ENCODE data around the gene LIPE.

The LIPE gene

DNA sequence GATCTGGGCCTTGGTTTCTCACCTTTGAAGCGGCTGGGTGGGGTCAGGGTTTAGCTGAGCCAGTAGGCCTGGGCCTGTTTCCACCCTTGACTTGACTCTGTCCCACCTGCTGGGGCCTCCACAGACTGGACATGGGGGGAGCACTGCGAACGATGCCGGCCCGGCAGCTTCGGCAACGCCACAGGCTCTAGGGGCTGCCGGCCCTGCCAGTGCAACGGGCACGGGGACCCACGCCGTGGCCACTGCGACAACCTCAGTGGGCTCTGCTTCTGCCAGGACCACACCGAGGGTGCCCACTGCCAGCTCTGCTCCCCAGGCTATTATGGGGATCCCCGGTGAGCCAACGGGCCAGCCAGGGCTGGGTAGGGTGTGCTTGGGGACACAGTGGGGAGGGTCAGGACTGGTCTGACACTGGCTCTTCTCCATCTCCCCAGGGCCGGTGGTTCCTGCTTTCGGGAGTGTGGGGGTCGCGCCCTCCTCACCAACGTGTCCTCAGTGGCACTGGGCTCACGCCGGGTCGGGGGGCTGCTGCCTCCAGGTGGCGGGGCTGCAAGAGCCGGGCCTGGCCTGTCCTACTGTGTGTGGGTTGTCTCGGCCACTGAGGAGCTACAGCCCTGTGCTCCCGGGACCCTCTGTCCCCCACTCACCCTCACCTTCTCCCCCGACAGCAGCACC is 73.7 kb downstream of the LIPE start:
- no peak for DNase-seq (ENCODE audit: low spot score)

DNA sequence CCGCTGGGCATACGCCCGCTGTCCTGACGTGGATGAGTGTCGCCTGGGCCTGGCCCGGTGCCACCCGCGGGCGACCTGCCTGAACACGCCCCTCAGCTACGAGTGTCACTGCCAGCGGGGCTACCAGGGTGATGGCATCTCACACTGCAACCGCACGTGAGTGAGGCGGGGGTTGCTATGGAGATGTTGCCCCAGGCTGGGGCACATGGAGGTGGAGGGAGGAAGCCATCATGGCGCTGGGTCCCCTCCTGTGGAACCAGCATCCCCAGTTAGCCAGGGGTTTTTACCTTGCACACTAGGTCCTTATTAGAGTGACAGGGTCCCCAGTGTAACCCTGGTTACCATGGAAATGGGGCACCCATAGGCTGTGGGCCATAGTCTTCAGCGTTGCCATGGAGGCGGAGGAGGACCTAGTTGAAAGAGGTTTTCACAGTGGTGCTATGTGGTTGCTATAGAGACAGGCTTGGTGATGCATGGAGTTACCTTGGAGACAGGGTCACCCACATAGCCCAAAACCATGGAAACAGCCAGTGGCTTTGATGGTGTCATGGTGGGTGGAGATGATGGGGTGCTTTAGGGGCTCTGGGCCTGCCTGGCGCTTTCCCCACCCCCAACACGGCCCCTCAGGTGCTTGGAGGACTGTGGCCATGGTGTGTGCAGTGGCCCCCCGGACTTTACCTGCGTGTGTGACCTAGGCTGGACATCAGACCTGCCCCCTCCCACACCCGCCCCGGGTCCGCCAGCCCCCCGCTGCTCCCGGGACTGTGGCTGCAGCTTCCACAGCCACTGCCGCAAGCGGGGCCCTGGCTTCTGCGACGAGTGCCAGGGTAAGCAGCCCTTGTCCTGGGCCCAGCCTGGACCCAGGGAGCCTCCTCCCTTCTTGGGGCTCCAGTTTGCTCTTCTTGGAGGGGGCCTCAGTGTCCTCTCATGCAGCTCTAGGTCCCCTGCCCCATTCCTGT is 74.6 kb downstream of the LIPE start:
- peak; percentile 32 for DNase-seq (ENCODE audit: low spot score)
